Measurements from ENCODE around the gene PTBP2. TPM values are rescaled to one million over a fixed set of nuclear protein-coding genes. Genes with fewer than 3 reads are reported as not detected.
A peak's percentile ranks its signal among the peaks of the same experiment; 100 is the strongest.

Gene PTBP2, protein sequence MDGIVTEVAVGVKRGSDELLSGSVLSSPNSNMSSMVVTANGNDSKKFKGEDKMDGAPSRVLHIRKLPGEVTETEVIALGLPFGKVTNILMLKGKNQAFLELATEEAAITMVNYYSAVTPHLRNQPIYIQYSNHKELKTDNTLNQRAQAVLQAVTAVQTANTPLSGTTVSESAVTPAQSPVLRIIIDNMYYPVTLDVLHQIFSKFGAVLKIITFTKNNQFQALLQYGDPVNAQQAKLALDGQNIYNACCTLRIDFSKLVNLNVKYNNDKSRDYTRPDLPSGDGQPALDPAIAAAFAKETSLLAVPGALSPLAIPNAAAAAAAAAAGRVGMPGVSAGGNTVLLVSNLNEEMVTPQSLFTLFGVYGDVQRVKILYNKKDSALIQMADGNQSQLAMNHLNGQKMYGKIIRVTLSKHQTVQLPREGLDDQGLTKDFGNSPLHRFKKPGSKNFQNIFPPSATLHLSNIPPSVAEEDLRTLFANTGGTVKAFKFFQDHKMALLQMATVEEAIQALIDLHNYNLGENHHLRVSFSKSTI
- 17.1 and 18.8 TPM in 2 replicates for total RNA-seq

- DNase-seq (ENCODE audit: low spot score) = peak; percentile 80
- H3K27me3 Mint-ChIP-seq (ENCODE audit: low read depth) = peaks cover 9% of the 10 kb centered on the region
- H3K36me3 Mint-ChIP-seq (ENCODE audit: low read depth) = peaks cover 22% of the 10 kb centered on the region
- H3K27ac Mint-ChIP-seq = peak within 1 kb of the TSS; percentile 95
- peak within 1 kb of the TSS; percentile 95 for H3K4me3 Mint-ChIP-seq (ENCODE audit: low read depth)
- intact Hi-C loops (cut with micrococcal nuclease) = loop anchor here (1.0 to 10.0 kb wide), 6 partner anchors 51 to 1649 kb away; partner anchors contain the start of genes ALG14, DPYD and RWDD3
- peaks cover 20% of the 10 kb centered on the region for H3K4me1 Mint-ChIP-seq (ENCODE audit: low read depth)
- no peaks in the 10 kb centered on the region for H3K9me3 Mint-ChIP-seq
These were observed at the start of gene PTBP2 for GRCh38 chr1:96721416-96722160. PTBP2 (plus strand) TSS chr1:96721784; CDS start chr1:96721865, 81 bp downstream.

GRCh38 chr1:96674915-96675314, 46.7 kb upstream of the PTBP2 start:
- Mint-ChIP-seq H3K4me1 (ENCODE audit: low read depth) (no peaks in the 10 kb centered on the region), H3K36me3 (ENCODE audit: low read depth) (no peaks in the 10 kb centered on the region), H3K9me3 (peaks cover 11% of the 10 kb centered on the region), H3K27me3 (ENCODE audit: low read depth) (no peaks in the 10 kb centered on the region), H3K27ac (no peak overlapping the region), H3K4me3 (ENCODE audit: low read depth) (no peak overlapping the region)
- no peak for DNase-seq (ENCODE audit: low spot score)
- intact Hi-C loops (cut with micrococcal nuclease) = no loop called here

DNA sequence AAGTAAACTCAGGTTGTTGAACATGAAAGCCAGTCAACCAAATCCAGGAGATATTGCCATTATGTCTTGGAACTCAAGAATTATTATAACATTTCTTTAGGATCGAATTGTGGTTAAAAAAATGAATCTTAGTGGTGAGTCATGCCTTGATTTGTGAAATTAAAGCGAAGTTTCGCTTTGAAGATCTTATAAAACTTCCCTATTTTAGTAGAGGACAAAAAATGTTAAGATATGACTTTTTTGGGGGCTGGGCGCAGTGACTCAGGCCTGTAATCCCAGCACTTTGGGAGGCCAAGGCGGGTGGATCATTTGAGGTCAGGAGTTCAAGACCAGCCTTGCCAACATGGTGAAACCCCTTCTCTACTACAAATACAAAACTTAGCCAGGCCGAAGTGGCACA, 39.5 kb upstream of the PTBP2 start:
- no peaks in the 10 kb centered on the region for H3K27me3 Mint-ChIP-seq (ENCODE audit: low read depth)
- no peak overlapping the region for H3K27ac Mint-ChIP-seq
- DNase-seq (ENCODE audit: low spot score) = no peak
- H3K9me3 Mint-ChIP-seq = no peaks in the 10 kb centered on the region
- H3K4me3 Mint-ChIP-seq (ENCODE audit: low read depth) = no peak overlapping the region
- H3K36me3 Mint-ChIP-seq (ENCODE audit: low read depth) = no peaks in the 10 kb centered on the region
- no peaks in the 10 kb centered on the region for H3K4me1 Mint-ChIP-seq (ENCODE audit: low read depth)
- intact Hi-C loops (cut with micrococcal nuclease) = no loop called here

DNA sequence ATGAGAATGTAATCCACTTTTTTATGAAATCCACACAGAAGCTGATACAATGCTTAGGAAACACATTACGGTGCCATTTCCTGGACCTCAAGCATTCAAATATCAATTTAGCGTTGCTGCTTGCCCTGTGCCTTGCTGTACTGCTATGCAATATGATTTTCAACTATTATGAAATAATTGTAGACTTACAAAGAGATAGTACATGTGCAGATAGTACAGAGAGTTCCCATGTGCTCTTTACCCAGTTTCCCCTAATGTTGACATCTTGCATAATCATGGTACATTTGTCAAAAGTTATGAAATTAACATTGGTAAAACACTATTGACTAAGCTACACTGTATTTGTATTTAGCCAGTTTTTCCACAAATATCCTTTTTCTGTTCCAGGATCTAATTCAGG, 37.7 kb upstream of the PTBP2 start:
- intact Hi-C loops (cut with micrococcal nuclease) = no loop called here
- no peak for DNase-seq (ENCODE audit: low spot score)
- Mint-ChIP-seq H3K36me3 (ENCODE audit: low read depth) (no peaks in the 10 kb centered on the region), H3K9me3 (no peaks in the 10 kb centered on the region), H3K27ac (no peak overlapping the region), H3K27me3 (ENCODE audit: low read depth) (no peaks in the 10 kb centered on the region), H3K4me3 (ENCODE audit: low read depth) (no peak overlapping the region), H3K4me1 (ENCODE audit: low read depth) (no peaks in the 10 kb centered on the region)

DNA sequence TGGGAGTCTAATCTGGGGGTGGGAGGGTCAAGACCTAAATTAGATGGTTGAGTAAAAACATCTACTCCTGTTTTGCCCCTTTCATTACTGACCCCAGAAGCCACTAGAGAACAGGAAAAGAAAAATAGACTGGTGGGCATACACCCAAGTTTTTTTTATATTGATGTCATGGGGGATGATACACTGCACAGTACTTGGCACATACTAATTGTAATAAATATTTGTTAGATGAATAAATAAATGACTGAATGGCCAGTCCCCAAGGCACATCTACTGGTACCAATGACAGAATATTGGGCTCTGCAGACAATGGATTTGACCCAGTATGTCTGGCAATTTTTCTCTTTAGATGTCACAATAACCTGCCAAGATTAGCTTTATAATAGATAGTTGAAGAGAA, 36.8 kb upstream of the PTBP2 start:
- Mint-ChIP-seq H3K9me3 (no peaks in the 10 kb centered on the region), H3K4me3 (ENCODE audit: low read depth) (no peak overlapping the region), H3K4me1 (ENCODE audit: low read depth) (no peaks in the 10 kb centered on the region), H3K27ac (no peak overlapping the region), H3K27me3 (ENCODE audit: low read depth) (no peaks in the 10 kb centered on the region), H3K36me3 (ENCODE audit: low read depth) (no peaks in the 10 kb centered on the region)
- intact Hi-C loops (cut with micrococcal nuclease) = no loop called here
- DNase-seq (ENCODE audit: low spot score) = no peak

GRCh38 chr1:96688767-96689166, 32.8 kb upstream of the PTBP2 start:
- Mint-ChIP-seq H3K9me3 (no peaks in the 10 kb centered on the region), H3K4me3 (ENCODE audit: low read depth) (no peak overlapping the region), H3K27me3 (ENCODE audit: low read depth) (no peaks in the 10 kb centered on the region), H3K27ac (no peak overlapping the region), H3K4me1 (ENCODE audit: low read depth) (no peaks in the 10 kb centered on the region), H3K36me3 (ENCODE audit: low read depth) (no peaks in the 10 kb centered on the region)
- intact Hi-C loops (cut with micrococcal nuclease) = no loop called here
- no peak for DNase-seq (ENCODE audit: low spot score)

GRCh38 chr1:96695954-96696353, 25.6 kb upstream of the PTBP2 start:
- DNase-seq (ENCODE audit: low spot score) = no peak
- H3K27ac Mint-ChIP-seq = no peak overlapping the region
- intact Hi-C loops (cut with micrococcal nuclease) = no loop called here
- no peaks in the 10 kb centered on the region for H3K36me3 Mint-ChIP-seq (ENCODE audit: low read depth)
- peaks cover 5% of the 10 kb centered on the region for H3K9me3 Mint-ChIP-seq
- H3K27me3 Mint-ChIP-seq (ENCODE audit: low read depth) = peaks cover 3% of the 10 kb centered on the region
- peaks cover 2% of the 10 kb centered on the region for H3K4me1 Mint-ChIP-seq (ENCODE audit: low read depth)
- H3K4me3 Mint-ChIP-seq (ENCODE audit: low read depth) = no peak overlapping the region

GRCh38 chr1:96698342-96698983, 23.1 kb upstream of the PTBP2 start:
- H3K4me3 Mint-ChIP-seq (ENCODE audit: low read depth) = no peak overlapping the region
- H3K9me3 Mint-ChIP-seq = peaks cover 5% of the 10 kb centered on the region
- no peak for DNase-seq (ENCODE audit: low spot score)
- intact Hi-C loops (cut with micrococcal nuclease) = no loop called here
- H3K27ac Mint-ChIP-seq = no peak overlapping the region
- no peaks in the 10 kb centered on the region for H3K36me3 Mint-ChIP-seq (ENCODE audit: low read depth)
- H3K4me1 Mint-ChIP-seq (ENCODE audit: low read depth) = peaks cover 2% of the 10 kb centered on the region
- peaks cover 3% of the 10 kb centered on the region for H3K27me3 Mint-ChIP-seq (ENCODE audit: low read depth)

DNA sequence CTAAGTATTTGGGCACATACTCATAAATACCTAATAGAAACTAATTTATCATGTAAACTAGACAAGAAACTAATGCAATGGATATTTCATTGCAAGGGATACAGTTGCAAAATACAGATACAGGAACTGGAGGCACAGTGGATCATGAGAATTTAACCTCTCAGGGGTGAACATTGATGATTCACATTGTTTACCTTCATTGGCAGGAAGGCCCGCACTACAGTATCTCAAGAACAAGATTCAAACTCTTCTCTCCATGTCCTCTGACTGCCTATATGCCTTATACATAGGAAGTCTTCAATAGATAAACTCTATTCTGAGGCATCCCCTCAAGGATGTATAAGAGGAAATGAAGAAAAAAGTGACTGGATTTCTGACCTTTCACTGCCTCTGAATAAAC, 18.4 kb upstream of the PTBP2 start:
- H3K9me3 Mint-ChIP-seq = peaks cover 5% of the 10 kb centered on the region
- H3K4me3 Mint-ChIP-seq (ENCODE audit: low read depth) = no peak overlapping the region
- DNase-seq (ENCODE audit: low spot score) = no peak
- H3K27ac Mint-ChIP-seq = no peak overlapping the region
- H3K36me3 Mint-ChIP-seq (ENCODE audit: low read depth) = no peaks in the 10 kb centered on the region
- H3K27me3 Mint-ChIP-seq (ENCODE audit: low read depth) = peaks cover 3% of the 10 kb centered on the region
- intact Hi-C loops (cut with micrococcal nuclease) = no loop called here
- peaks cover 2% of the 10 kb centered on the region for H3K4me1 Mint-ChIP-seq (ENCODE audit: low read depth)

DNA sequence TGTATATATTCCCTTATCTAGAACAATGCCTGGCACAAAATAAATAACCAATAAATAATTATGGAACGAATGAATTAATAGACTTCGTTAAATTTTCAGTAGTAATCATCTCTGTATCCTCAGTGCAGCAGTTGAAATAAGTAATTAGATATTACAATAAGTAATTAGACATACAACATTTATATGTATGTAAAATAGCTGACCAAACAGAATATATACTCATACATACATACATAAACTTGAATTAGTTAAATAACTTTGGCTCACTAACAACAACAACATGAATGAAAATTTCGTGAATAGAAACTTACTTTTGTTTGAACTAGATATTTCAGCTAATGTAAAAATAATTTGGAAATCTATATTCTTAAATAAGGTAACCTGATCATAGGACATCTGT, 14.6 kb upstream of the PTBP2 start:
- Mint-ChIP-seq H3K27ac (no peak overlapping the region), H3K4me3 (ENCODE audit: low read depth) (no peak overlapping the region), H3K36me3 (ENCODE audit: low read depth) (no peaks in the 10 kb centered on the region), H3K4me1 (ENCODE audit: low read depth) (no peaks in the 10 kb centered on the region), H3K9me3 (no peaks in the 10 kb centered on the region), H3K27me3 (ENCODE audit: low read depth) (peaks cover 5% of the 10 kb centered on the region)
- DNase-seq (ENCODE audit: low spot score) = no peak
- intact Hi-C loops (cut with micrococcal nuclease) = no loop called here

DNA sequence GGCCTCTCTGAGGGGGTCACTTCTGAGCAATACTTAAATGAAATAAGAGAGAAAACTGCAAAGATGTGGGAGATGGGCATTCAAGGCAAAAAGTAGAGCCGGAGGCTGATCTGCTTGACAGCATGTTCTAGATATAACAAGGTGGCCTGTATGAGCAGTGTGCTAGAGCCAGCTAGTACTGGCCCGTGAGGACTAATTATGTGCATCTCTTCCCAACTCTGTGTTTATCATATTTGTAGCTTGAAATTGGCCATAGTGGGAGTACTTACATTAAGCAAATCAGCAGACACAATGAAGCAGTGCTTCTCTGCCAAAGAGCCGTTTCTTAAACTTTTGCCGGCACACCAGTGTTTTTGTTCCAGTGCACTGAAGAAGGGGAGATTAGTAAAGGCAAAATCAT, 13.1 kb upstream of the PTBP2 start:
- intact Hi-C loops (cut with micrococcal nuclease) = no loop called here
- H3K4me3 Mint-ChIP-seq (ENCODE audit: low read depth) = no peak overlapping the region
- no peaks in the 10 kb centered on the region for H3K4me1 Mint-ChIP-seq (ENCODE audit: low read depth)
- DNase-seq (ENCODE audit: low spot score) = no peak
- H3K27me3 Mint-ChIP-seq (ENCODE audit: low read depth) = peaks cover 11% of the 10 kb centered on the region
- H3K9me3 Mint-ChIP-seq = no peaks in the 10 kb centered on the region
- no peak overlapping the region for H3K27ac Mint-ChIP-seq
- no peaks in the 10 kb centered on the region for H3K36me3 Mint-ChIP-seq (ENCODE audit: low read depth)

DNA sequence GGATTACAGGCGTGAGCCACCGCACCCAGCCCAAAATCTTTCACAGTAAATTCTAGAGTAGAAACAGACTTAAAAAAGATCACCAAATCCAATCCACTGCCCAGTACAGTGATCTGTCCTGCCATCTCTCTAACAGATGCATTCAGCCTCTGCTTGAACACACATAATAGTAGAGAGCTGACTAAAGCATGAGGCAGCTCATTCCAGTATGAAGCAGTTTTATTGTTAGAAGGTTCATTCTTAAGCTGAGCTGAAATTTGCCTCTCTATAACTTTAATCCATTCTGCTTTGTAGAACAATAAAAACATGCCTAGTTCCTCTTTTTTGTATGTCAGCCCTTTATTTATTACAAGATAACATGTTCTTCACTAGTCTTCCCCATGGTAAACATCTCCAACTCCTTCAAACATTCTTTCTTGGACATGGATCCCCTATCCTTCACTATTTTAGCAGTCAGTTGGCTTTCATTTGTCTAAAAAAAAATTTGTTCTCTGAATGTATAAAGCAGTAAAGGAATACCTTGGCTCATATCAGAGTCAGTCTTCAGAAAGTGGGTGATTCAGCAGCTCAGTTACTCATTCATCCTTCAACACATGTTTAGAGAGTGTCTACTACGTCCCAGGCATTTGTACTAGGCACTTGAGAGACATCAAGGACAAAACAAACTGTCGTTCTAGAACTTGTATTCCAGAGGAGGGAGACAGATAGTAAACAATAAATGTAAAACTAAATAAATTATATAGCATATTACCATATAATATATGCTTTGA, 10.7 kb upstream of the PTBP2 start:
- DNase-seq (ENCODE audit: low spot score) = no peak
- H3K4me3 Mint-ChIP-seq (ENCODE audit: low read depth) = no peak overlapping the region
- intact Hi-C loops (cut with micrococcal nuclease) = no loop called here
- peaks cover 24% of the 10 kb centered on the region for H3K27me3 Mint-ChIP-seq (ENCODE audit: low read depth)
- H3K9me3 Mint-ChIP-seq = no peaks in the 10 kb centered on the region
- no peaks in the 10 kb centered on the region for H3K36me3 Mint-ChIP-seq (ENCODE audit: low read depth)
- H3K4me1 Mint-ChIP-seq (ENCODE audit: low read depth) = no peaks in the 10 kb centered on the region
- H3K27ac Mint-ChIP-seq = no peak overlapping the region
